ENCODE measurements around the gene HSPH1. TPM values are rescaled to one million over a fixed set of nuclear protein-coding genes. Genes with fewer than 3 reads are reported as not detected.

HSPH1 gene
- total RNA-seq, 1 experiment from 2014 or later = 315 TPM

GRCh38 chr13:31195616-31196015, 33.9 kb upstream of the HSPH1 start:
- no peak for DNase-seq (ENCODE audit: low spot score)
- H3K27ac ChIP-seq (ENCODE audit: low read depth, low read length, poor library complexity, severe bottlenecking) = no peak overlapping the region
- TF ChIP-seq CTCF (conservative IDR thresholded peaks at IDR 0.05; ENCODE audit: low read depth, low read length) (no peak), EZH2 (IDR thresholded peaks at IDR 0.05; ENCODE audit: borderline replicate concordance, low read depth, low read length, poor library complexity, severe bottlenecking) (no peak)
- intact Hi-C loops (cut with micrococcal nuclease; ENCODE audit: unreplicated experiment) = no loop called here
- BruUV-seq (replicated peaks) = no TSS peak
- H3K36me3 ChIP-seq (ENCODE audit: insufficient read depth, low read length, poor library complexity, severe bottlenecking) = no peaks in the 10 kb centered on the region
- no peaks in the 10 kb centered on the region for H3K9me3 ChIP-seq (ENCODE audit: low read depth, low read length, poor library complexity, severe bottlenecking)
- CTCF ChIA-PET = no interaction called here
- no peak overlapping the region for H3K4me3 ChIP-seq (ENCODE audit: low read depth, low read length, poor library complexity, severe bottlenecking)
- POLR2A ChIA-PET (ENCODE audit: low non-redundant PET) = no interaction called here
- peaks cover 3% of the 10 kb centered on the region for H3K4me1 ChIP-seq (ENCODE audit: insufficient read depth, low read length, poor library complexity, severe bottlenecking)
- H3K27me3 ChIP-seq (replicated peaks; ENCODE audit: insufficient read depth, low read depth, low read length, poor library complexity) = no peaks in the 10 kb centered on the region

- intact Hi-C loops (cut with micrococcal nuclease; ENCODE audit: unreplicated experiment) = no loop called here
- H3K36me3 ChIP-seq (ENCODE audit: insufficient read depth, low read length, poor library complexity, severe bottlenecking) = no peaks in the 10 kb centered on the region
These were observed 30.6 kb upstream of the HSPH1 start for GRCh38 chr13:31192306-31192705.

GRCh38 chr13:31191748-31192147, 30.0 kb upstream of the HSPH1 start:
- ChIA-PET CTCF (no interaction called here), POLR2A (ENCODE audit: low non-redundant PET) (no interaction called here)
- Histone ChIP-seq H3K27me3 (replicated peaks; ENCODE audit: insufficient read depth, low read depth, low read length, poor library complexity) (no peaks in the 10 kb centered on the region), H3K9me3 (ENCODE audit: low read depth, low read length, poor library complexity, severe bottlenecking) (no peaks in the 10 kb centered on the region), H3K27ac (ENCODE audit: low read depth, low read length, poor library complexity, severe bottlenecking) (no peak overlapping the region), H3K36me3 (ENCODE audit: insufficient read depth, low read length, poor library complexity, severe bottlenecking) (no peaks in the 10 kb centered on the region), H3K4me1 (ENCODE audit: insufficient read depth, low read length, poor library complexity, severe bottlenecking) (no peaks in the 10 kb centered on the region), H3K4me3 (ENCODE audit: low read depth, low read length, poor library complexity, severe bottlenecking) (no peak overlapping the region)
- DNase-seq (ENCODE audit: low spot score) = no peak
- BruUV-seq (replicated peaks) = no TSS peak
- TF ChIP-seq CTCF (conservative IDR thresholded peaks at IDR 0.05; ENCODE audit: low read depth, low read length) (no peak), EZH2 (IDR thresholded peaks at IDR 0.05; ENCODE audit: borderline replicate concordance, low read depth, low read length, poor library complexity, severe bottlenecking) (no peak)
- intact Hi-C loops (cut with micrococcal nuclease; ENCODE audit: unreplicated experiment) = no loop called here

More at GRCh38 chr13:31192306-31192705, 30.6 kb upstream of the HSPH1 start:
- ChIA-PET CTCF (no interaction called here), POLR2A (ENCODE audit: low non-redundant PET) (no interaction called here)
- no peaks in the 10 kb centered on the region for H3K9me3 ChIP-seq (ENCODE audit: low read depth, low read length, poor library complexity, severe bottlenecking)
- DNase-seq (ENCODE audit: low spot score) = no peak
- H3K27ac ChIP-seq (ENCODE audit: low read depth, low read length, poor library complexity, severe bottlenecking) = no peak overlapping the region
- no TSS peak for BruUV-seq (replicated peaks)
- no peak overlapping the region for H3K4me3 ChIP-seq (ENCODE audit: low read depth, low read length, poor library complexity, severe bottlenecking)
- TF ChIP-seq CTCF (conservative IDR thresholded peaks at IDR 0.05; ENCODE audit: low read depth, low read length) (no peak), EZH2 (IDR thresholded peaks at IDR 0.05; ENCODE audit: borderline replicate concordance, low read depth, low read length, poor library complexity, severe bottlenecking) (no peak)
- H3K4me1 ChIP-seq (ENCODE audit: insufficient read depth, low read length, poor library complexity, severe bottlenecking) = no peaks in the 10 kb centered on the region
- H3K27me3 ChIP-seq (replicated peaks; ENCODE audit: insufficient read depth, low read depth, low read length, poor library complexity) = no peaks in the 10 kb centered on the region
